Measurements from ENCODE around the gene CSNK1A1.
A peak's percentile ranks its signal among the peaks of the same experiment; 100 is the strongest.
"Not testable (repeated sequence)": the region's sequence is repeated elsewhere in the genome, so short reads cannot be mapped to it uniquely, and the experiment has no call there.

Gene CSNK1A1

GRCh38 chr5:149572170-149572569, 20.9 kb upstream of the CSNK1A1 start:
- no peak for DNase-seq

GRCh38 chr5:149567226-149567625, 16.0 kb upstream of the CSNK1A1 start:
- no peak for DNase-seq

- peak; percentile 21 for DNase-seq
Measured at GRCh38 chr5:149564542-149565140, 13.4 kb upstream of the CSNK1A1 start.

- DNase-seq, result no peak
Measured at GRCh38 chr5:149563466-149563865, 12.2 kb upstream of the CSNK1A1 start.

GRCh38 chr5:149561848-149562247, 10.6 kb upstream of the CSNK1A1 start:
- DNase-seq, result peak; percentile 9

GRCh38 chr5:149559706-149560105, 8.5 kb upstream of the CSNK1A1 start:
- DNase-seq, result no peak

GRCh38 chr5:149552553-149553160, 1.4 kb upstream of the CSNK1A1 start:
- no peak for DNase-seq

GRCh38 chr5:149552038-149552494, 827 bp upstream of the CSNK1A1 start:
- DNase-seq, result no peak

- DNase-seq, result no peak
Measured at GRCh38 chr5:149550594-149551226, 529 bp downstream of the CSNK1A1 start.

- no peak for DNase-seq
Measured at GRCh38 chr5:149550268-149550583, 1.0 kb downstream of the CSNK1A1 start.

- no peak for DNase-seq
Measured at GRCh38 chr5:149549461-149550267, 1.6 kb downstream of the CSNK1A1 start.

GRCh38 chr5:149546974-149547373, 4.3 kb downstream of the CSNK1A1 start:
- no peak for DNase-seq

GRCh38 chr5:149545327-149545726, 5.9 kb downstream of the CSNK1A1 start:
- no peak for DNase-seq

GRCh38 chr5:149544028-149544420, 7.2 kb downstream of the CSNK1A1 start:
- DNase-seq, result no peak

- no peak for DNase-seq
Measured at GRCh38 chr5:149543361-149544027, 7.7 kb downstream of the CSNK1A1 start.

GRCh38 chr5:149541893-149542292, 9.3 kb downstream of the CSNK1A1 start:
- no peak for DNase-seq

- no peak for DNase-seq
Measured at GRCh38 chr5:149540089-149540488, 11.2 kb downstream of the CSNK1A1 start.

- DNase-seq, result no peak
Measured at GRCh38 chr5:149537374-149537975, 13.8 kb downstream of the CSNK1A1 start.

- not testable (repeated sequence) for DNase-seq
Measured at GRCh38 chr5:149535787-149536186, 15.5 kb downstream of the CSNK1A1 start.

- DNase-seq, result no peak
Measured at GRCh38 chr5:149532413-149532812, 18.8 kb downstream of the CSNK1A1 start.

GRCh38 chr5:149529463-149529862, 21.8 kb downstream of the CSNK1A1 start:
- DNase-seq, result no peak

- DNase-seq, result no peak
Measured at GRCh38 chr5:149528281-149529060, 22.8 kb downstream of the CSNK1A1 start.
